Measurements from ENCODE around the gene FTCD. TPM values are rescaled to one million over a fixed set of nuclear protein-coding genes. Genes with fewer than 3 reads are reported as not detected.

FTCD gene
- total RNA-seq, 1 donor from 2014 or later: not detected

DNA sequence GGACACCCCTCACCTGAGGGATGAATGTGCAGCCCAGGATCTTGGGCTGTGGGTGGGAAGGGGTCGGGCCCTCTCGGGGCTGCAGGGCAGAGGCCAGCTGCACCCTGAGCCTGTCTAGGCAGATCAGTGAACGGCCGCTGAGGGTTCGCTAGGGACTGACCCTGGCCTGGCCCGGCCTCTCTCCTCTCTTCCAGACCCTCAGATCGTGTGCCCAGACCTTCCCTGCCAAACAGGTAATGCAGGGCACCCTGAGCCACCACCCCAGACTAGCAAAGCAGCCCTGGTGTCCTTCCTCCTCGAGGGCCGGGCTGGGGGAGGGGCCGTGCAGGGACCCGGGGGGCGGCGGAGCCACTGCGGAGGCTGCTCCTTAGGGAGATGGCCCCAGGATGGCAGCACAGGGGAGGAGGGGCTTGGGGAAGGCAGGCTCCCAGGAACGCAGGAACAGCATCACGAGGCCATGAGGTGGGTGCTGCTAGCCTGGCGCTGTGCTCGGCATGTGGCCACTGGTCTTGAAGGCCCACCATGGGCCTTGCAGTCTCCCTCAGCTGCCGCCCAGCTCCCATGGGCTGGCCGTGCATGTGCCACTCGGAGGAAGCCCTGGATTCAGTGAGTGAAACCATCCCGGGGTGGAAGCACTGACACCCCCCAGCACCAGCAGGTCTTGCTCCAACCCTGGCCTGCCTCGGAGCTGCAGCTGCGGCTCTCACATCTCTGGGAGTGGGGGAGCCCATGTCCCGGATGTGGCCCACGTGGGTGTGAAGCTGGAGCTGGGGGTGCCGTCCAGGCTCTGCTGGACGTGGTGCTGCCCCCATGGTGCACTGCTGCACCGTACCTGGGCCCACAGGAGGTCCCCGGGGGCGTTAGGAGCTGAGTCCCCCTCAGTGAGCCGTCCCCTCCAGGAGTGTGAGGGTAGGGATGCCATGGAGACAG is 28.8 kb downstream of the FTCD start:
- H3K4me3 ChIP-seq (ENCODE audit: low read depth, low read length): no peak overlapping the region
- TF ChIP-seq, protein P1, sequence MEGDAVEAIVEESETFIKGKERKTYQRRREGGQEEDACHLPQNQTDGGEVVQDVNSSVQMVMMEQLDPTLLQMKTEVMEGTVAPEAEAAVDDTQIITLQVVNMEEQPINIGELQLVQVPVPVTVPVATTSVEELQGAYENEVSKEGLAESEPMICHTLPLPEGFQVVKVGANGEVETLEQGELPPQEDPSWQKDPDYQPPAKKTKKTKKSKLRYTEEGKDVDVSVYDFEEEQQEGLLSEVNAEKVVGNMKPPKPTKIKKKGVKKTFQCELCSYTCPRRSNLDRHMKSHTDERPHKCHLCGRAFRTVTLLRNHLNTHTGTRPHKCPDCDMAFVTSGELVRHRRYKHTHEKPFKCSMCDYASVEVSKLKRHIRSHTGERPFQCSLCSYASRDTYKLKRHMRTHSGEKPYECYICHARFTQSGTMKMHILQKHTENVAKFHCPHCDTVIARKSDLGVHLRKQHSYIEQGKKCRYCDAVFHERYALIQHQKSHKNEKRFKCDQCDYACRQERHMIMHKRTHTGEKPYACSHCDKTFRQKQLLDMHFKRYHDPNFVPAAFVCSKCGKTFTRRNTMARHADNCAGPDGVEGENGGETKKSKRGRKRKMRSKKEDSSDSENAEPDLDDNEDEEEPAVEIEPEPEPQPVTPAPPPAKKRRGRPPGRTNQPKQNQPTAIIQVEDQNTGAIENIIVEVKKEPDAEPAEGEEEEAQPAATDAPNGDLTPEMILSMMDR (conservative IDR thresholded peaks at IDR 0.05; ENCODE audit: low read depth, low read length): no peak
- no peak for DNase-seq (ENCODE audit: low read depth)

DNA sequence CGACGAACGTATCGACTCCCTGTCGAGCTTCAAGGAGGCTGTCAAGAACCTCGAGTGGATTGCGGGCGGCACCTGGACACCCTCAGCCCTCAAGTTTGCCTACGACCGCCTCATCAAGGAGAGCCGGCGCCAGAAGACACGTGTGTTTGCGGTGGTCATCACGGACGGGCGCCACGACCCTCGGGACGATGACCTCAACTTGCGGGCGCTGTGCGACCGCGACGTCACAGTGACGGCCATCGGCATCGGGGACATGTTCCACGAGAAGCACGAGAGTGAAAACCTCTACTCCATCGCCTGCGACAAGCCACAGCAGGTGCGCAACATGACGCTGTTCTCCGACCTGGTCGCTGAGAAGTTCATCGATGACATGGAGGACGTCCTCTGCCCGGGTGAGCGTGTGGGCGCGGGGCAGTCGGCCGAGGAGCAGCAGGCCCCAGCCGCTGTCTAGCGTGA is 29.5 kb downstream of the FTCD start:
- no peak for DNase-seq (ENCODE audit: low read depth)
- no peak overlapping the region for H3K4me3 ChIP-seq (ENCODE audit: low read depth, low read length)
- TF ChIP-seq, protein P1 (conservative IDR thresholded peaks at IDR 0.05; ENCODE audit: low read depth, low read length): no peak

DNA sequence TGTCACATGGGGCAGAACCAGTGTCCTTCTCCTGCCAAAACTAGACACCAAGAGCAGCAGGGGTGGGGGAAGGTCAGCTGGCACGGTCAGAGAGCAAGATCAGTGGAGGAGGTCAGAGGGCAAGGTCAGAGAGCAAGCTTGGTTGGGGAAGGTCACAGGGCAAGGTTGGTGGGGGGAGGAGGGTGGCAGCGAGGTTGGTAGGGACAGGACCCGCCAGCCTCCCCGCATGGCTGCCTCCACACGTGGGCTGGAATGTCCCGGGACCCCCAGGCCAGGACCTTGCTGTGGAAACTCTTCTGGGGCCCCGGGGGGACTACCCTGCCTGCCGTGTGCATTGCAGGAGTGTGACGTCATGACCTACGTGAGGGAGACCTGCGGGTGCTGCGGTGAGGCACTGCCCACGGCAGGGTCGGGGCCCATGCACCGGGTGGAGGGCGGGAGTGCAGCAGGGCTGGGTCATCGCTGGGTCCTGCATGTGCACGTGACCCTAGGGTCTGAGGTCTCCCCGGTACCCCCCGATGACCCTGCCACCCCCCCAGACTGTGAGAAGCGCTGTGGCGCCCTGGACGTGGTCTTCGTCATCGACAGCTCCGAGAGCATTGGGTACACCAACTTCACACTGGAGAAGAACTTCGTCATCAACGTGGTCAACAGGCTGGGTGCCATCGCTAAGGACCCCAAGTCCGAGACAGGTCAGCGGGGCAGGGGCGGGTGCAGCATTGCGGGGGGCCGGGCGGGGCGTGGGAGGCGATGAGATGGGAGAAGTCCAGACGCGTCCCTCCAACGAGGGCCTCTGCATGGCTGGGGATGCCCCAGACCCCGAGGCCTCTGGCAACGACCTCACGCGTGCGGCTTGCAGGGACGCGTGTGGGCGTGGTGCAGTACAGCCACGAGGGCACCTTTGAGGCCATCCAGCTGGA is 30.2 kb downstream of the FTCD start:
- TF ChIP-seq, protein P1 (conservative IDR thresholded peaks at IDR 0.05; ENCODE audit: low read depth, low read length): no peak
- H3K4me3 ChIP-seq (ENCODE audit: low read depth, low read length): no peak overlapping the region
- no peak for DNase-seq (ENCODE audit: low read depth)

DNA sequence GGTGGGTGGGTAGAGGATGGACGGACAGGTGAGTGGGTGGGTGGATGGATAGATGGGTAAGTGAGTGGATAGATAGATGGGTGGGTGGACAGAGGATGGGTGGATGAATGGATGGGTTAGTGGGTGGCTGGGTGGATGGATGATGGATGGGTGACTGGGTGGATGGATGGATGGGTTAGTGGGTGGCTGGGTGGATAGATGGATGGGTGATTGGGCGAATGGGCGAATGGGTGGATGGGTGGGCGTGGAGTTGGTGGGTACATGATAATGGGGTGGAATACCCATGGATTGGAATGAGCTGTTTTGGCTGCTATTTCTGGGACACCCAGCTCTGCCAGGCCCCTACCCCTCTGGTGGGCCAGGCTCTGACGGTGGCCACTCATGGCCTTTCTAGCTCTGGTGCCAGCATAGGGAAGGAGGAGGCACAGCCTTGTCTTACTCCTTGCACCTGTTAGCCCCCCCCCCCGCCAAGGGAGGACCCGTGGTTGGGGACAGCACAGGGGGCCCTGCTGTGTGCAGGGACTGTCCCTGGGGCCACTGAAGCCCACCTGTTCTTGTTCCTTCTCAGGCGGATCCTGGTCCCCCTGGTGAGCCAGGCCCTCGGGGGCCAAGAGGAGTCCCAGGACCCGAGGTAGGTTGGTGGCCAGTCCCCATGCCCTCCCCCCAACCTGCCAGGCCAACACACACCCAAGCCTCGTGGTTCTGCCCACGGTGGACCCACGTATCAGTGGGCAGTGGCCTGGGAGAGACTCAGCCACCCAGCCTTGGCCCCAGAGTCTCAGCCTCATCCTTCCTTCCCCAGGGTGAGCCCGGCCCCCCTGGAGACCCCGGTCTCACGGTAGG is 31.1 kb downstream of the FTCD start:
- no peak overlapping the region for H3K4me3 ChIP-seq (ENCODE audit: low read depth, low read length)
- no peak for DNase-seq (ENCODE audit: low read depth)
- TF ChIP-seq, protein P1 (conservative IDR thresholded peaks at IDR 0.05; ENCODE audit: low read depth, low read length): no peak

DNA sequence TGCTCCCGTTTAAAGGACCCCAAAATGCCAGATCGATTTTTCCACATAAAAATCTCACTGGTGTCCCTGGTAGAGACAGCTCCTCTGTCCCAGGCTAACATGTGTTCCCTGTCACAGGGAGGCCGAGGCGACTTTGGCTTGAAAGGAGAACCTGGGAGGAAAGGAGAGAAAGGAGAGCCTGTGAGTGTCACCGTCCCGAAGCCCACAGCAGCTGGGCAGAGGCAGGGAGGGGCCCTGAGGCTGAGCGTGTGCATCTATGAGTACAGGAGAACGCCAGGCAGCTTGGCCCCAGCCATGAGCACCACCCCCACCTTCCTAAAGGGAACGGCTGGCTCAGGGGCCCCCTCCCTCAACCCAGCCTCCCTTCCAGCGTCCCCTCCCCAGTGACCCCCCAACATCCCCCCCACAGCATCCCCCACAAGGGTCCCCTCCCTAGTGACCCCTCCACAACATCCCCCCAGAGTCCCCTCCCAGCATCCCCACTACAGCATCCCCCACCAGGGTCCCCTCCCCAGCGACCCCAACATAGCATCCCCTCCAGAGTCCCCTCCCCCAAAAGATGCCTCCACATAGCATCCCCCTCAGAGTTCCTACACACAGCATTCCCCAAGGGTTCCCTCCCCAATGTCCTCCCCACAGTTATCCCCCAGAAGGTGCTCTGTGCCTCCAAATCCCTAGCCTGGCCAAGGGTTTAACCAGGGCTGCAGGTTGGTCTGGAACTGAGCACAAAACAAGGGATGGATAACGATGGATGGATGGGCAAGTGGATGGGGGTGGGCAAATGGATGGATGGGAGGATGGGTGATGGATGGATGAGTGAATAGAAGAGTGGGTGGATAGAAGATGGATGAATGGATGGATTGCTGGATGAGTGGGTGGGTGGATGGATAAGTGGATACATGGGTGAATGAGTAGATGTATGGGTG is 32.4 kb downstream of the FTCD start:
- DNase-seq (ENCODE audit: low read depth): no peak
- TF ChIP-seq, protein P1 (conservative IDR thresholded peaks at IDR 0.05; ENCODE audit: low read depth, low read length): no peak
- H3K4me3 ChIP-seq (ENCODE audit: low read depth, low read length): no peak overlapping the region
